Measurements from ENCODE around the gene NTNG1.

- TF ChIP-seq HCFC1 (IDR thresholded peaks at IDR 0.05; ENCODE audit: low read length) (no peak), EZH2 (IDR thresholded peaks at IDR 0.05; ENCODE audit: borderline replicate concordance, control insufficient read depth, low read depth, low read length) (no peak), ETV6 (conservative IDR thresholded peaks at IDR 0.05 in 1 of 2, IDR thresholded peaks at IDR 0.05 in 1 of 2; ENCODE audit: borderline replicate concordance in 1 of 2, low read depth in 1 of 2) (no peak), GABPA (IDR thresholded peaks at IDR 0.05; ENCODE audit: low read depth) (no peak), CTCF (IDR thresholded peaks at IDR 0.05 in 2 of 3, conservative IDR thresholded peaks at IDR 0.05 in 1 of 3; ENCODE audit: control insufficient read depth in 2 of 3, extremely low read depth in 1 of 3, insufficient read depth in 1 of 3, low read depth in 3 of 3, low read length in 3 of 3) (no peak), USF2 (IDR thresholded peaks at IDR 0.05; ENCODE audit: borderline replicate concordance, low read depth, low read length) (no peak), HDAC6 (IDR thresholded peaks at IDR 0.05; ENCODE audit: unreplicated experiment) (no peak), ATF7 (IDR thresholded peaks at IDR 0.05; ENCODE audit: low read depth) (no peak), YY1 (IDR thresholded peaks at IDR 0.05; ENCODE audit: low read depth, low read length) (no peak), FOXK2 (IDR thresholded peaks at IDR 0.05) (no peak), REST (IDR thresholded peaks at IDR 0.05; ENCODE audit: low read depth, low read length) (no peak), POLR2A (IDR thresholded peaks at IDR 0.05; ENCODE audit: low read depth, low read length) (no peak), ZBTB40 (IDR thresholded peaks at IDR 0.05; ENCODE audit: borderline replicate concordance) (no peak)
Measured at GRCh38 chr1:107181253-107181969, 40.6 kb downstream of the NTNG1 start.
